Activated naive CD8-positive, alpha-beta T cell treated with anti-CD3 and anti-CD28 coated beads, Interleukin-2, amount 50 U/mL, for 24 hours (primary cell): Measurements from ENCODE around the gene KLF7.

Source experiments
- ATAC-seq: fragments of 150-1000 bp; cut with Tn5 transposase; one replicate; pipeline ENCODE4 v1.10.0; 2021
- DNase-seq: peaks from one replicate; pipeline ENCODE4 v3.0.0; 2021
- H3K27ac Mint-ChIP-seq: one replicate; pipeline ENCODE4 v1.8.0; 2021; ENCODE audit warnings: mild to moderate bottlenecking, mixed read lengths
- H3K27me3 Mint-ChIP-seq: one replicate; pipeline ENCODE4 v1.8.0; 2021; ENCODE audit warnings: mixed read lengths
- H3K36me3 Mint-ChIP-seq: one replicate; pipeline ENCODE4 v1.8.0; 2021; ENCODE audit warnings: low read depth, mixed read lengths
- H3K4me1 Mint-ChIP-seq: one replicate; pipeline ENCODE4 v1.8.0; 2021; ENCODE audit warnings: mixed read lengths
- H3K4me3 Mint-ChIP-seq: one replicate; pipeline ENCODE4 v1.8.0; 2021; ENCODE audit warnings: mild to moderate bottlenecking, moderate library complexity, mixed read lengths
- H3K9me3 Mint-ChIP-seq: one replicate; pipeline ENCODE4 v1.8.0; 2021; ENCODE audit warnings: mixed read lengths

The KLF7 gene

DNA sequence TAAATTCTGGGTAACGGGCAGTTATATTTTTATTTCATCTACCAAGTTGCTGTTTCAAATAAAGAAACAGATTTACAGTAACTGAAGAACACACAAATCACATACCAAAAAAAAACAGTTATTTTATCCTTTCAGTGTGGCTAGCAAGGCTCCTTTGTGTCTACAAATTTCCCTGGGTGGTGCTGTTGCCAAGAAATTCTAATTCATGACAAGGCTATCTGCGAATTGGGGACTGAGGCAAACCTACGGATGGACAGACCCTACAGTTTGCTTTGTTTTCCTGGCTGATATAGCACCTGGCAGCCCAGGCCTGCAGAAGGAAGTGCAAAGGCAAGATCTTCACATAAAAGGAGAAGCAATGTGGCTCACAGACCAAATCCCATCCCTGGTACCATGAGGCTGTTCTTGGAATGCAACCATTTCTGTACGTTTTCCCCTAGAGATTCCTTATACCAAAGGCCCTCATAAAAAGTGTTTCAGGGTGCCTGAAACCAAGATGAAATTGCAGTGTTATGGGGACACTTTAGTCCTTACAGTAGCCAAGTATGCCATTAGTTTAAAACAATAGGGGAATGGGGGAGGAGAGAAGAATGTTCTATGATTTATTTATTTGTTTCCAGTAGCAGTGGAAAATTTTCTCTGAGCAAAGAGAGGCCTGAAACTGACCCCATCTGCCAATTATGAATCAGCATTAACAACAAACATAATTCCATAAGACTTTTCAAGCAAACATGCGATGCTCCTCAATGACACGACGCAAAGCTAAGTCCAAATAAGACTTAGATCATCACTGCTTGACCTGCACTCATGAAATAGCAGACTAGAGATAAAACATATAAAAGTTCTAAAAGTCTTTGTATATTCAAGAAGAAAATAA is 4.3 kb downstream of the KLF7 start:
- H3K4me1 Mint-ChIP-seq: peaks cover 73% of the 10 kb centered on the region
- no peak for DNase-seq
- ATAC-seq: no peak
- no peak overlapping the region for H3K4me3 Mint-ChIP-seq
- no peaks in the 10 kb centered on the region for H3K36me3 Mint-ChIP-seq
- H3K27me3 Mint-ChIP-seq: peaks cover 2% of the 10 kb centered on the region
- H3K9me3 Mint-ChIP-seq: no peaks in the 10 kb centered on the region
- H3K27ac Mint-ChIP-seq: no peak overlapping the region

DNA sequence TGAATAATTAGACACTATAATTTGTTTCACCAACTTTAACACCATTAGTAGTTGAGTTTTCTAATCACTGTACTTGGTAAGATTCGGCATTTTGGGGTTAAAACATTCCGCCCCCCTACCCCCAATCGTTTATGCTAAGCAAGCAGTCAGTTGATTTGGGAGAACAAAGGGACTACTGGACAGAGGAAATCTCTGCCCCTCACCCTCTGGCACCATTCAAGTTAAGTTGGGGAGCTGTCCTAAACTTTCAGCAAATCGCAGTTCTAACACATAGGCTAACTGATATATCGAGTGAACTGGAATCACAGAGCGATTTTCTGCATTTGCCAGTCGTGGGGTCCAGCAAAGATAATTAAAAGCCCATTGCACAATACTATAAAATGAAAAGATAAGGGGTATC is 5.6 kb downstream of the KLF7 start:
- Mint-ChIP-seq H3K27me3 (no peaks in the 10 kb centered on the region), H3K27ac (no peak overlapping the region), H3K4me1 (peaks cover 86% of the 10 kb centered on the region), H3K9me3 (no peaks in the 10 kb centered on the region), H3K36me3 (no peaks in the 10 kb centered on the region), H3K4me3 (no peak overlapping the region)
- DNase-seq: no peak
- no peak for ATAC-seq

DNA sequence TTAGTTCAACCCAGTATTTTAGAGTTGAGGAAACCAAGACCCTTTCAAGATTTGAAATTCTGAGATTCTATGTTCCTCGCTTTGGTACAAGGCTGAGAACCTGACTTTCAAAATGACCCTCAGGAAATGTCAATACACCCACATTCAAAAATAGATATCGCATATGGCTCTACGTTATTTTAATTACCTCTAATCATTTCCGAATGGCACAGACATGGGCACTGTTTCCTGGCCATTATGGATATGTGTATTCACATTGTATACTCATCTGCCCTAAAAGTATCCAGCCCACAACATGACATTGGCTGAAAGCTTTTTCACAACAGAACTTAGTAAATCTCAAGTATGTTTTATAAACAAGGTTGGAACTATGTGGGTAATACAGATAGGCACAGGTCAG is 6.7 kb downstream of the KLF7 start:
- no peak overlapping the region for H3K27ac Mint-ChIP-seq
- H3K9me3 Mint-ChIP-seq: no peaks in the 10 kb centered on the region

DNA sequence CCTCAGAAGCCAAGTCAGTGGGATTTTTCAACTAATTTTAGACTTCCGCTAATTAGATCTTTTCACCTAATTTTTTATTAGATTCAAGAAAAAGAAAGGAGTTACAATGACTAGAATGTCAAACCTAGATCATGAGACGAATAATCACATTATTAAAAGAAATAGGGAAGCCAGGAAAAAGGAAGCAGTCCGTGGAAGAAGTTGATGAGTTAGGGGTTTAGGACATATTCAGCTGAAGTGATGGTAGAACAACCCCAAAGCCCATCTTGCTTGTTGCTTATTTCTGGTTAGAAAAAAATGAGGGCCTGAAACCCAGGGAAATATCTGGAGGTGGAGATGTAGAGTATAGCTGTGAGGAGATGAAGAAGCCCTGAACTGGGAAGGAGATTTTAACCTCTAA is 8.0 kb downstream of the KLF7 start:
- Mint-ChIP-seq H3K27me3 (no peaks in the 10 kb centered on the region), H3K4me3 (no peak overlapping the region), H3K27ac (peak overlapping the region; percentile 9), H3K4me1 (peaks cover 89% of the 10 kb centered on the region), H3K9me3 (no peaks in the 10 kb centered on the region), H3K36me3 (peaks cover 2% of the 10 kb centered on the region)
- DNase-seq: no peak
- no peak for ATAC-seq

More for the DNA sequence above, 6.7 kb downstream of the KLF7 start:
- H3K27me3 Mint-ChIP-seq: no peaks in the 10 kb centered on the region
- no peak overlapping the region for H3K4me3 Mint-ChIP-seq
- DNase-seq (no peak), ATAC-seq (no peak)
- peaks cover 89% of the 10 kb centered on the region for H3K4me1 Mint-ChIP-seq
- H3K36me3 Mint-ChIP-seq: peaks cover 2% of the 10 kb centered on the region

DNA sequence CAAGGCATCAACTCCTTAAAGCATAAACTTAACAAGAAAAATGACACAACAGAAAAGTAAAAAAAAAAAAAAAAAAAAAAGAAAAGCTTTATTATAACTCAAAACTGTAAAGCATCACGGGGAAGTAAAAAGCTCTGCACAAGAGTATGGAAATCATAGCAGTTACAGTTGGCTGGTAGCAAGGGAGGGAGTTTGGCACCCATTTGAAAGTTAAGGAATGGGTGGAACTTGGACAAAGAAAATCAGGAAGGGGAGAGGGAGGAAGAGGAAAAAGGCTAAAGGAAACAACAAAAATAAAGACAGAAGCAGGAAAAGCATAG is 8.6 kb downstream of the KLF7 start:
- peak overlapping the region; percentile 9 for H3K27ac Mint-ChIP-seq
- H3K4me3 Mint-ChIP-seq: peak overlapping the region; percentile 51
- peaks cover 2% of the 10 kb centered on the region for H3K36me3 Mint-ChIP-seq
- DNase-seq (no peak), ATAC-seq (no peak)
- H3K4me1 Mint-ChIP-seq: peaks cover 89% of the 10 kb centered on the region
- no peaks in the 10 kb centered on the region for H3K27me3 Mint-ChIP-seq
- H3K9me3 Mint-ChIP-seq: no peaks in the 10 kb centered on the region

DNA sequence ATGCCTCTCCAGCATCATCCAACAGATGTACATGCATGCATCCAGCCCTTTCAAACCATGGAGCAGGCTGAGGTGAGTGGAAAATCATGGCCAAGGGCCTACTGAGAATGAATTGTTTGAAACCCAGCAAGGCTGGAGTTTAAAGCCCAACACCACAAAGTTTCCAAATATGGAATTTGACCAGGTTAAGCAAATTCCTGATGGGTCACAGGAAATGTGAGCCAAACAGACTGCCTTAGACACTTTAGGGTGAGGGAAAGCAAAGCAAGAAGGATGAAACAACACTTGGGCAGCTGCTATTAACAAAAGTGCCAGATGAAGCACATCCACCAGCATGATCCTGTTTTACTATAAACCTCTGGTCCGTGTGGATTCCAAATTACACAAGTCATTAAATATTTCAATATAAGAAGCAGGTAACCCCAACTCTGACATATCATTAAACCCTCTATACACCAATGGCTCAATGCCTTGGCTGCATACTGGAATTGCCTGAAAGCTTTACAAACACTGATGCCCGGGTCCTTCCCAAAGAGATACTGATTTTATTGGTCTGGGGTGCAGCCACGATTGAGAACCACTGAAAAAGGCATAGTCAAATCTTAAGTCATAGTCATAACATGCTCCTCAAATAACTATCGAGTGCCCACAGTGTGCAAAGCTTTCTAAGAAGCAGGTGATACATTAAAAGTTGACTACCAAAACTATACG is 9.1 kb downstream of the KLF7 start:
- Mint-ChIP-seq H3K36me3 (peaks cover 2% of the 10 kb centered on the region), H3K27me3 (no peaks in the 10 kb centered on the region), H3K9me3 (no peaks in the 10 kb centered on the region), H3K4me3 (no peak overlapping the region), H3K4me1 (peaks cover 89% of the 10 kb centered on the region), H3K27ac (no peak overlapping the region)
- ATAC-seq (peak; percentile 60), DNase-seq (no peak)

DNA sequence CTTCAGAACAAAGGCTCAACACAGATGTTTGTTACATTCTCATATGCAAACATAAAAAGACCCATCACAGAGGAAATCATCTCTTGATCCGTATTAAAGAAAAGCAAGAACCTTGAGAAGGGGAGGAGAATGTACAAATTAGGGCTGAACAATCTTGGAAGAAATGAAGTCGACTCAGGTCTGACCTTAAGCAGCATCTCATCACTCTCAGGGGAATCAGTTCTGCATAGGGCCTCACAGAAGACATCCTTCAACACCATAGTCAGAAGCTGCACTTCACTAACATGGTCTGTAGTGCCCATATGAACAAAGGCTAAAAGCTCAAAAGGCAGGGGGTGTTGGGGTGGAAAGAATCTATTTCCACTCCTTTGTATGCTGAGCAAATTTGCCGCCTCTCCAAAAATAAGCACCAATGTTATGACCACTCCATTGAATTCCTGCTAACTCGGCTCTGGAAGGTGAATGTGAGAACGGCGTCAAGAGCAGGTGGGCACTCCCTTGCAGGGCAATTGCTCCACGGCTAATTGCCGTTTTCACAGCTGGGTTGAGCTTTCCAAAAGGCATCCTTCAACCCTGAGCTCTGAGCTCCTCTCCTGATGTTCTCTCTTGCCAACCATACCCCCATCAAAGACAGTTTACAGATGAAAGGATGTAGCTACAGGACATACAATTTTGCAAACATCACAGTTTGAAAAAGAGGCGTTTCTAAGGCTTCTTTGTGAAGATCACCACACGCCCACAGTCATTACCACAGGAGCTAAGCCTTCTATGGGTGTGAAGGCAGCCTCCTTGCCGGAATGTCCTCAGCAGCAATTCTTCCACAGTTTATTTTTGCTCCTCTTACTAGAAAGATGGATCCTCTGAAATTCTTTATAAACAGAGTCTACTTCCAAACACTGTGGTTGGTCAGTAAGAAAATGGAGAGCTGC is 10.0 kb downstream of the KLF7 start:
- DNase-seq: peak; percentile 25
- ATAC-seq: peak; percentile 48
- Mint-ChIP-seq H3K27me3 (no peaks in the 10 kb centered on the region), H3K4me3 (no peak overlapping the region), H3K4me1 (peaks cover 86% of the 10 kb centered on the region), H3K27ac (no peak overlapping the region), H3K36me3 (peaks cover 2% of the 10 kb centered on the region), H3K9me3 (no peaks in the 10 kb centered on the region)

DNA sequence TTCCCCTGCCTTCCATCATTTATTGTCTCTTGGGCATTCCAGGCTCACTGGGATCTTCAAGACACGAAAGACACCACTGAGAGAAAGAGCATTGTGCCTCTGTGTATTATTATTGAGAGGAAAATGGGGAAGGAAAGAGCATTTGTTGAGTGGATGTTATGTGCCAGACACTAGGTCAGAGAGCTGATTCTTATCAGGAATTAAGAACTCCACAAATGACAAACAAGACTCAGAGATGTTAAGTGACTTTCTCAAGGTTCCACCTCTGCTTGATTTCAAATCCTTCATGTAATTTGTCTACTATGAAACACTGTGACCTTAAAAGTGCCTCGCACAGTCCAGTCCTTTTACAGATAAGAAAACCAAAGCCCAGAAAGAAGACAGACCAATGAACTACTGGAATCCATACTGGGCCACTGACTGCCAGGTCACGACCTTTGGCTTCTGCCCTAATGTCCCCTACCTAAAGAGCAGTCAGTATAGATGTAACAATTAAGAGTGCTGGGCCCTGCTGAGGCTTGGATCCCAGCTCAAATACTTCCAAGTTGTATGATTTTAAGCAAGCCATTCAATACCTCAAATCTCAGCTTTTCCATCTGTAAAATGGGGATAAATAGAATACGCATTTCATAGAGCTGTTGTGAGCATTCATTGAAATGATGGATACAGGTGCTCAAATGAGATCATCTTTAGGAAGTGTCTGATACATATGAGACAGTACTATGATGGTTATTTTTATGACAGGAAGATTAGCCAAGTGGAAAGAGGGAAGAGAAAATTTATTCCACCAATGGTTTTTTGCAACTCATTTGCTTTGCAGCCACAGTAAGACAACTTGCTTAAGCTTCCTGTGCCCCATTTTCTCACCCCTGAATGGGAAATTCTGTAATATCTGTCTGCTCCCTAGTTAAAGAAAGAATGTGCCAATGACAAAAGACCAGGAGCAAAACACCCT is 10.9 kb downstream of the KLF7 start:
- DNase-seq (no peak), ATAC-seq (no peak)
- H3K27me3 Mint-ChIP-seq: no peaks in the 10 kb centered on the region
- H3K27ac Mint-ChIP-seq: no peak overlapping the region
- no peak overlapping the region for H3K4me3 Mint-ChIP-seq
- no peaks in the 10 kb centered on the region for H3K9me3 Mint-ChIP-seq
- peaks cover 94% of the 10 kb centered on the region for H3K4me1 Mint-ChIP-seq
- peaks cover 2% of the 10 kb centered on the region for H3K36me3 Mint-ChIP-seq

DNA sequence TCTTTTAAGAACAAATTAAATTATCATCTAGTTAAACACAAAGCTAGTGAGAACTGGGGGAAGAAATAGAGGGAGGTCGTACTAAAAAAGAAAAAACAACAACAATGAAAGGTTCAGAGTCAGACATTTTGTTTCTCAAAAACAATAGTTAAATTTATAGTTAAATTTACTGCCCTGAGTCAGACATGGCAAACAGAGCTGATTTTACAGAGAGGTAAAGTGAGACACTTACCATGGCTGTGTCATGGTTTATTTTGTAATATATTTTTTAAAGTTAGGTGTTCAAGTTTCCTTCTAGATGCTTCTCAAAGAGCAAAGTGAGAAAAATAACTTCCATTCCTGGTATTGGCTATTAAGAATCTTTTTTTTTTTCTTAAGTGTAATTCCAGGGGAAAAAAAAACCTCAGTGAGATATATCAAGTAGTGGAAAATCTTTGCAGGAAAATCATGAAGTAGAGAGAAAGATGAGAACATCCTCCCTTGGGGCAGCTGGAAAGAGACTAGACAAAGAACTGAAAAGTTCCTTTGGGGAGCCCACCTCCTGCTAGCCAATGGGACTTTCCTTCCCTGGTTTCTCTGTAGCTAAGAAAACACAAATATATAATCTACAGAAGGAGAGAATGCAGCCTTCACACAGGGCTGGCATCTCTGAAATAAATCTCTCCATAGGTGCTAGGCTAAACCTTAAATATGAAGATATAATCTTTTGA is 12.3 kb downstream of the KLF7 start:
- Mint-ChIP-seq H3K27me3 (no peaks in the 10 kb centered on the region), H3K9me3 (no peaks in the 10 kb centered on the region), H3K27ac (peak overlapping the region; percentile 59), H3K4me1 (peaks cover 95% of the 10 kb centered on the region), H3K4me3 (no peak overlapping the region), H3K36me3 (peaks cover 3% of the 10 kb centered on the region)
- no peak for DNase-seq
- ATAC-seq: no peak

DNA sequence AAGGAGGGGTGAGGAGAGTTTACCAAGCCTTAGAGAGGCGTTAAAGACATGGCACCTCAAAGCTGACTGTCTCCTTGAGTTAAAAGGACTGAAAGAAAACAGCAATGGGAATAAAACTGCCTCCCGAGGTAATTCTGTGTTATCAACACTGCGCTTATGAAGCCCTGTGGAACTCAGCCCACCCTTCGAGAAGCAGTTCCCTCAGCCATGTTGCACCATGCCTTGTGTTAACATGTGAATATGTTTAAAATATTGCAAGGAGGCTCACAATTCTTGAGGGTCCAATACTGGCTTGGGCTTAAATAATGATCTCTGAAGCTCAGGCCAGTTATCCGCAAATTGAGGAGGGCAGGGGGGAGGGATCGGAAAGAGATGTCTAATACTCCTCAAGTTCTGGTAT is 14.7 kb downstream of the KLF7 start:
- ATAC-seq: no peak
- Mint-ChIP-seq H3K36me3 (peaks cover 3% of the 10 kb centered on the region), H3K4me1 (peaks cover 76% of the 10 kb centered on the region), H3K4me3 (no peak overlapping the region), H3K27ac (no peak overlapping the region), H3K9me3 (no peaks in the 10 kb centered on the region), H3K27me3 (no peaks in the 10 kb centered on the region)
- DNase-seq: no peak

DNA sequence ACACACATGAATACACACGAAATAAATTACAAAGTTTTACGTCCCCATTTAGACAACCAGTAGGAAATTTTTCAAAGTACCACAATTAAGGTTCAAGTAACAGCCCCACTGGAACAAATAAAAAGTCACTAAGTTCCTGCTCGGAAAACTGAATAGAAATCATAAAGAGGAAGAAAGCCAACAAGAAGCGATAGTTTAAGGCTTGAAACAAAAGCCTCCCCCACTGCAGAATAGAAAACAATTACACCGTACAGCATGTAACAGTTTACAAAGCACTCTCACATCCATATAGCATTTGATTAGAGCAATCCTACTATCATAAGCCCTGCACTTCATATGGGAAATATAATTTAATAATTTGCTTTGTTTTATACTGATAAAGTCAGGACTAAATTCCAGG is 15.5 kb downstream of the KLF7 start:
- no peaks in the 10 kb centered on the region for H3K27me3 Mint-ChIP-seq
- DNase-seq: no peak
- no peak overlapping the region for H3K27ac Mint-ChIP-seq
- ATAC-seq: no peak
- H3K36me3 Mint-ChIP-seq: peaks cover 5% of the 10 kb centered on the region
- H3K4me3 Mint-ChIP-seq: peak overlapping the region; percentile 10
- H3K4me1 Mint-ChIP-seq: peaks cover 69% of the 10 kb centered on the region
- H3K9me3 Mint-ChIP-seq: no peaks in the 10 kb centered on the region

DNA sequence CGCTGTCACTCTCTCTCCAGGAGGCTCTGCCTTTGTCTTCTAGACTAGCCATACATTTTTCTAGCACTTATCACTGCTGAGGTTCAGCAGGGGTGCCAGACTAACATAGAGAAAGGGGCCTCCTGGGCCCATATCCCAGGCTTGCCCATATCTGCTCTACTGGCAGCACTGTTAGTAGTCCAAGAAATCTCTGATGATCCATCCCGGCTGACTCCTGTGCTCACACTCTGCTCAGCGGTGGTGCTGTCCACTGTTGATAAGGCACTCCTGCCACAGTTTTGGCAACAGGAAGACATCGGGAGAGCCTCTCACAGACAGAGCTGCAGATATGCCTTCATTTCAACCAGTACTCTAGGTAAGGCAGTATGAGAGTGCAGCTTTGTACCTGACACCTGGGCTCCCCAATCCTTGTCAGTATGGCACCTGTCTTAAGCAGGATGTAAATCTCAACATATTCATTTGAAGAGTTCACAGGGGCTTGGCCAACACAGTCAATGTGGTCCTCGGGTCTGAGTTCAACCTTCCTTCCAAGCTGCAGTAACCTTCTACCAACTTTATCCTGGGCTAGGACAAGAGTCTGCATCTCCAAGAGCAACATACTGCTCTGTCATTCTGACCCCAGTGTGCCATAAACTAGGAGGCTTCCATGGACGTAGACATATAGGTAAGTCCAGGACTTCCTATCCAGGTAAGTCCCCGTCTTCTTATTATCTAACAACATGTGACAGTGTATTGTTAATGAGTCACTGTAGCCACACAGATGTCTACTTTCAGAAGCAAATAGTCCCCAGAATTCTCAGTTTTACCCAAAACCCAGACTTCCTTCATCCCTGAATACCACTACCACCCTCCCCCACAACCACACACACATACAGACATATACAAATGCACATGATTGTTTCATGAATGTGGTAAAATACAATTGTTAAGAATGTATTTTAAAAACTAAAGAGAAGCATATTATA is 16.2 kb downstream of the KLF7 start:
- no peak for DNase-seq
- no peak overlapping the region for H3K27ac Mint-ChIP-seq
- ATAC-seq: peak; percentile 70
- H3K36me3 Mint-ChIP-seq: peaks cover 5% of the 10 kb centered on the region
- H3K9me3 Mint-ChIP-seq: no peaks in the 10 kb centered on the region
- no peaks in the 10 kb centered on the region for H3K27me3 Mint-ChIP-seq
- H3K4me1 Mint-ChIP-seq: peaks cover 69% of the 10 kb centered on the region
- no peak overlapping the region for H3K4me3 Mint-ChIP-seq
